Colonic mucosa (tissue), 4 donors: ENCODE data around the gene MTUS2. TPM values are rescaled to one million over a fixed set of nuclear protein-coding genes. Genes with fewer than 3 reads are reported as not detected.

Source experiments
- DNase-seq: peaks from one replicate; pipeline ENCODE4 v3.0.0-alpha.2; 2020
- H3K27ac ChIP-seq: fragments of 200-600 bp; one replicate; pipeline ENCODE4 v1.8.0; 2021
- H3K27me3 ChIP-seq: fragments of 200-600 bp; one replicate; pipeline ENCODE4 v1.8.0; 2021
- H3K36me3 ChIP-seq: fragments of 200-600 bp; one replicate; pipeline ENCODE4 v1.8.0; 2021
- H3K4me1 ChIP-seq: fragments of 200-600 bp; one replicate; pipeline ENCODE4 v1.8.0; 2021; ENCODE audit warnings: mild to moderate bottlenecking
- H3K4me3 ChIP-seq: fragments of 200-600 bp; one replicate; pipeline ENCODE4 v1.8.0; 2021
- H3K9ac ChIP-seq, 2 donors: one replicate each; pipeline ENCODE4 v1.7.0; 2013; ENCODE audit warnings: control low read depth in 2 of 2, low read depth in 2 of 2, low read length in 2 of 2
- H3K9me3 ChIP-seq: fragments of 200-600 bp; one replicate; pipeline ENCODE4 v1.8.0; 2021
- intact Hi-C: fragments of 100-400 bp; cut with DNase I; formaldehyde crosslinking; loops from one replicate; pipeline ENCODE4 v1.14.1; 2022
- total RNA-seq, 2 donors: library from RNA; stranded (reverse); fragmentation: NEBNext Ultra II Directional in 1 of 2; extraction: Animal tissue kit (Norgen Biotek cat#: 25700) in 1 of 2; gene quantifications; one replicate each; pipeline ENCODE4 v1.2.1, GENCODE V29; 2021
- TF ChIP-seq, protein P1 (sequence below): fragments of 200-600 bp; IDR thresholded peaks from one replicate; pipeline ENCODE4 v1.8.0; 2022; ENCODE audit warnings: antibody characterized with exemption, mild to moderate bottlenecking
- donor health status: healthy.
- donor health status: DM: no; HTN: no; CAD: no.
- donor health status: DM: no; HTN: no; CAD: no.

MTUS2 gene
- total RNA-seq, 2 donors from 2014 or later: 0.11 to 0.40 TPM

DNA sequence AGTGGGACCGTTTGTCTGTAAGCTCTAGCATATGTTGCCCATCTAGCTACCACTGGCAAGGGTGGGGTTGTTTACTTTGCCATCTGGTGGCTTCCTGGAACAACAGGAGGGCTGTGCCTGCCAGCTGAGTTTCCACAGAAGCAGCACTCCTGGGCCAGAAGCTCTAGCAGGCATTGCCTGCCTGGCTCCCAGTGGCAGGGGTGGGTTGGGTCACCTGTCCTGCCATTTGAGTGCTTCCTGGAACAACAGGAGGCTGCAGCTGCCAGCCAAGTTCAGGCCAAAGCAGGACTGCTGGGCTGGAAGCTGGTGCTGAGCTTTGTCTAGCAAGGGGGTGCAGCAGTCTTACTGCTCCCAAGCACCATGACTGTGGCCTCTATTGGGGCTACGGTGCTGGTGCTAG is 239.7 kb downstream of the MTUS2 start:
- DNase-seq: no peak
- no peak overlapping the region for H3K27ac ChIP-seq
- no peaks in the 10 kb centered on the region for H3K27me3 ChIP-seq
- H3K9me3 ChIP-seq: no peaks in the 10 kb centered on the region
- H3K4me1 ChIP-seq: no peaks in the 10 kb centered on the region
- no peaks in the 10 kb centered on the region for H3K36me3 ChIP-seq
- intact Hi-C loops: no loop called here
- H3K9ac ChIP-seq: no peak overlapping the region
- H3K4me3 ChIP-seq: no peak overlapping the region
- TF ChIP-seq, protein P1, sequence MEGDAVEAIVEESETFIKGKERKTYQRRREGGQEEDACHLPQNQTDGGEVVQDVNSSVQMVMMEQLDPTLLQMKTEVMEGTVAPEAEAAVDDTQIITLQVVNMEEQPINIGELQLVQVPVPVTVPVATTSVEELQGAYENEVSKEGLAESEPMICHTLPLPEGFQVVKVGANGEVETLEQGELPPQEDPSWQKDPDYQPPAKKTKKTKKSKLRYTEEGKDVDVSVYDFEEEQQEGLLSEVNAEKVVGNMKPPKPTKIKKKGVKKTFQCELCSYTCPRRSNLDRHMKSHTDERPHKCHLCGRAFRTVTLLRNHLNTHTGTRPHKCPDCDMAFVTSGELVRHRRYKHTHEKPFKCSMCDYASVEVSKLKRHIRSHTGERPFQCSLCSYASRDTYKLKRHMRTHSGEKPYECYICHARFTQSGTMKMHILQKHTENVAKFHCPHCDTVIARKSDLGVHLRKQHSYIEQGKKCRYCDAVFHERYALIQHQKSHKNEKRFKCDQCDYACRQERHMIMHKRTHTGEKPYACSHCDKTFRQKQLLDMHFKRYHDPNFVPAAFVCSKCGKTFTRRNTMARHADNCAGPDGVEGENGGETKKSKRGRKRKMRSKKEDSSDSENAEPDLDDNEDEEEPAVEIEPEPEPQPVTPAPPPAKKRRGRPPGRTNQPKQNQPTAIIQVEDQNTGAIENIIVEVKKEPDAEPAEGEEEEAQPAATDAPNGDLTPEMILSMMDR: no peak

DNA sequence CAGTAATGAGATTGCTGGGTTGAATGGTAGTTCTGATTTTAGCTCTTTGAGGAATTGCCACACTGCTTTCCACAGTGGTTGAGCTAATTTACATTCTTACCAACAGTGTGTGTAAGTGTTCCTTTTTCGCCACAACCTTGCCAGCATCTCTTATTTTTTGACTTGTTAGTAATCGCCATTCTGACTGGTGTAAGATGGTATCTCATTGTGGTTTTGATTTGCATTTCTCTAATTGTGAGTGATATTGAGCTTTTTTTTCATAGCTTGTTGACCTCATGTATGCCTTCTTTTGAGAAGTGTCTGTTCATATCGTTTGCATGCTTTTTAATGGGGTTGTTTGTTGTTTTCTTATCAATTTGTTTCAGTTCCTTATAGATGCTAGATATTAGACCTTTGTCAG is 245.0 kb downstream of the MTUS2 start:
- H3K4me3 ChIP-seq: no peak overlapping the region
- no peaks in the 10 kb centered on the region for H3K36me3 ChIP-seq
- H3K9me3 ChIP-seq: no peaks in the 10 kb centered on the region
- no peak overlapping the region for H3K9ac ChIP-seq
- no peak for DNase-seq
- no peak overlapping the region for H3K27ac ChIP-seq
- TF ChIP-seq, protein P1: no peak
- intact Hi-C loops: no loop called here
- no peaks in the 10 kb centered on the region for H3K4me1 ChIP-seq
- H3K27me3 ChIP-seq: no peaks in the 10 kb centered on the region

DNA sequence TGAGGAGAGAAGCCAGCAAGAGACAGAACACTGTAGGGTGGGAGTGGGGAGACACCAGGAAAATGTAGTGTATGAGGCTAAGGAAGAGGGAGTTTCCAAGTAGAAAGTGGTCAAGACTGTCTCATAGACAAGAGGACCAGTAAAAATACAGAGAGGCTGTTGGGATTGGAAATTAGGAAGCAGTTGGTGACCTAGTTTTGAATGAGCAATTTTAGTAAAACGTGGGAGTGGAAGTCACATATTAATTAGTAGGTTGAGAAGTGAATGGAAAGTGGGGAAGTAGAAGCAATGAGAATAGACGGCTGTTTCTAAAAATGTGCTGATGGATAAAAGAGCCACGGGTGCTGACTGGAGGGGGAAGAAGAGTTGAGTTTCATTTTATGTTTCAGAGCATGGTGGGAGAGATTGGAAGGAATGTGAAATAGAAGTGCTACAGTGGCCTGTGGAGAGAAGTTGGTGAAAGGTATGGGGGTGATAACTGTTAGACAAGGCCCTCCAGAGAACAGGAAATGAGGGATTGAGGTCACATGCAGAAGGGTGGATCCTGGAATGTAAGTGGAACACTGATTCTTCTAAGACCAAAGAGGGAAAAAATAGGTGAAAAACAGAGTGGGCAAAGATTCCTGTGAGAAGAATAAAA is 247.3 kb downstream of the MTUS2 start:
- H3K9ac ChIP-seq: no peak overlapping the region
- H3K27ac ChIP-seq: no peak overlapping the region
- intact Hi-C loops: no loop called here
- DNase-seq: no peak
- H3K4me3 ChIP-seq: no peak overlapping the region
- no peaks in the 10 kb centered on the region for H3K4me1 ChIP-seq
- no peaks in the 10 kb centered on the region for H3K9me3 ChIP-seq
- H3K36me3 ChIP-seq: no peaks in the 10 kb centered on the region
- TF ChIP-seq, protein P1: no peak
- H3K27me3 ChIP-seq: no peaks in the 10 kb centered on the region

DNA sequence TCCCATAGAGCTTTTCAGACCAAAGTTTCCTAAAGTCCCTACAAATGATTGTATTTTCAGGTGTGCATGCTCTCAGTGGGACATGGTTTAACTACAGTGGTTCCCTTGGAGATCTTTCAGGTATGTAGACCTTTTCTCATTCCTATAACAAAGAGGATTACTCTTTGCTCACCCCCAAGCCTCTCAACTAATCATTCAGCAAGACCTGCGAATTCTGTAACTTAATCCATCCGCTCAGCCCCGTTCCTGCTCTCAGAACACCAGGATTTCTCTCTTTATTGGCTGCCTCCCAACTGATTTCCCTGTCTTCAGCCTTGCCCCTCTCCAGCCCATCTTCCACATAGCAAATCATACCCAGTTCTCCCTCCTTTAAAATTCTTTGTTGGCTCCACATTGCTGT is 253.6 kb downstream of the MTUS2 start:
- Histone ChIP-seq H3K4me1 (no peaks in the 10 kb centered on the region), H3K4me3 (no peak overlapping the region), H3K36me3 (no peaks in the 10 kb centered on the region), H3K27ac (no peak overlapping the region), H3K27me3 (no peaks in the 10 kb centered on the region), H3K9me3 (no peaks in the 10 kb centered on the region), H3K9ac (no peak overlapping the region)
- intact Hi-C loops: no loop called here
- TF ChIP-seq, protein P1: no peak
- no peak for DNase-seq

DNA sequence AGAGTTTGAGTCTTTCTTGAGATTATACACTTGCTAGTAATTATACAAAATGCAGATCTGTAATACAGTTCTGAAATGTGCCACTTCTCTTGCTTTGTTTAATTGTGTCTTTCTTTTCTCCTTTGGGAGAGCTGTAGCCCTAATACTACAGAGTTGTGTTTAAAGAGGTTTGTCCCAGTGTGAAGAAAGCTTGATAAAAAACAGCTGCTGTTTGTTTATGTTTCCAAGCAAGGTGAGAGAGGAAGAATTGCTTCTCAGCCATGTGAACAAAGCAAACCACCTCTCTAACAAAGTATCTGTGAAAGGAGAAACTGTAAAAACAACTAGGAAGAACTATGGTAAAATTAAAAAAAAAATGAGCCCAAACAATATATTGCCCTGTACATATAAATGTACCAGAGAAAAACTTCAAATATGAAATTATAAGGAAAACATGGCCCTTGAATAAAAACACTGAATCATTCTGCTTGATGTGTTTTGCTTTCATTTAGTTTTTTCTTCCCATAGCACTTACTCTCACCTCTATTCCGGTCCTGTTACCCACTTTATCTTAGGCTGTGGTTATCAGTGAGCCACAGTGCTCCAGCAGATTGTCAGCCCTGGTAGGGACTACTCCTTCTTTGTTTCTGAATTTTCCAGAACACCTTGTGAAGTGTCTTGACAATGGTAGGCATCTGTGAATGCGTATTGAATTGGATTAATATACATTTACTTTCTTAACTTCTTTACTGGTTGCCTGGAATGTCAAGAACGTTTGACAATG is 257.1 kb downstream of the MTUS2 start:
- Histone ChIP-seq H3K4me1 (no peaks in the 10 kb centered on the region), H3K9ac (no peak overlapping the region), H3K27me3 (no peaks in the 10 kb centered on the region), H3K4me3 (no peak overlapping the region), H3K36me3 (no peaks in the 10 kb centered on the region), H3K9me3 (no peaks in the 10 kb centered on the region), H3K27ac (no peak overlapping the region)
- intact Hi-C loops: no loop called here
- TF ChIP-seq, protein P1: no peak
- no peak for DNase-seq
